Activated naive CD4-positive, alpha-beta T cell treated with anti-CD3 and anti-CD28 coated beads, Interleukin-2, amount 50 U/mL, for 72 hours (primary cell): ENCODE results near the gene BANP. TPM values are rescaled to one million over a fixed set of nuclear protein-coding genes. Genes with fewer than 3 reads are reported as not detected.
A peak's percentile ranks its signal among the peaks of the same experiment; 100 is the strongest.
"Not testable (repeated sequence)": the region's sequence is repeated elsewhere in the genome, so short reads cannot be mapped to it uniquely, and the experiment has no call there.

Experiments used
- ATAC-seq, 2 donors: fragments of 150-1000 bp; cut with Tn5 transposase; 2 replicates each; pipeline ENCODE4 v1.10.0; 2021; ENCODE audit warnings: mild to moderate bottlenecking in 2 of 2, moderate library complexity in 2 of 2
- DNase-seq, 2 donors: peaks; one replicate each; pipeline ENCODE4 v3.0.0; 2021 to 2022; ENCODE audit warnings: low spot score in 2 of 2
- H3K27ac Mint-ChIP-seq, 2 donors: one replicate each; pipeline ENCODE4 v1.8.0; 2022; ENCODE audit warnings: mild to moderate bottlenecking in 2 of 2, mixed read lengths in 2 of 2
- H3K36me3 Mint-ChIP-seq, 2 donors: one replicate each; pipeline ENCODE4 v1.8.0; 2022; ENCODE audit warnings: mixed read lengths in 2 of 2
- H3K9me3 Mint-ChIP-seq, 2 donors: one replicate each; pipeline ENCODE4 v1.8.0; 2022; ENCODE audit warnings: mixed read lengths in 2 of 2
- total RNA-seq, 2 donors: library from RNA; stranded (reverse); gene quantifications; one replicate each; pipeline ENCODE4 v1.2.3, GENCODE V29; 2022

The BANP gene
- total RNA-seq, 2 donors from 2014 or later, result 44.6 to 46.8 TPM

- peak in 1 of 2 donors; percentile 18 for ATAC-seq
- H3K27ac Mint-ChIP-seq, H3K36me3 Mint-ChIP-seq, DNase-seq, H3K9me3 Mint-ChIP-seq: not testable (repeated sequence)
Measured at GRCh38 chr16:88091221-88091971, 140.2 kb downstream of the BANP start.

GRCh38 chr16:88091972-88092302, 140.7 kb downstream of the BANP start:
- not testable (repeated sequence) for H3K27ac Mint-ChIP-seq, H3K36me3 Mint-ChIP-seq, DNase-seq, ATAC-seq, H3K9me3 Mint-ChIP-seq

- not testable (repeated sequence) for H3K9me3 Mint-ChIP-seq, H3K36me3 Mint-ChIP-seq, ATAC-seq, DNase-seq, H3K27ac Mint-ChIP-seq
Measured at GRCh38 chr16:88092791-88093555, 141.7 kb downstream of the BANP start.

GRCh38 chr16:88093556-88094252, 142.5 kb downstream of the BANP start:
- H3K36me3 Mint-ChIP-seq, ATAC-seq: not testable (repeated sequence)

GRCh38 chr16:88094253-88094575, 143.0 kb downstream of the BANP start:
- not testable (repeated sequence) for ATAC-seq, H3K27ac Mint-ChIP-seq

More at GRCh38 chr16:88093556-88094252, 142.5 kb downstream of the BANP start:
- H3K9me3 Mint-ChIP-seq, DNase-seq, H3K27ac Mint-ChIP-seq: not testable (repeated sequence)

GRCh38 chr16:88094900-88095299, 143.7 kb downstream of the BANP start:
- not testable (repeated sequence) for ATAC-seq, H3K9me3 Mint-ChIP-seq, H3K36me3 Mint-ChIP-seq, H3K27ac Mint-ChIP-seq, DNase-seq

More at GRCh38 chr16:88094253-88094575, 143.0 kb downstream of the BANP start:
- not testable (repeated sequence) for H3K36me3 Mint-ChIP-seq, H3K9me3 Mint-ChIP-seq, DNase-seq

GRCh38 chr16:88096659-88097058, 145.4 kb downstream of the BANP start:
- not testable (repeated sequence) for DNase-seq, H3K36me3 Mint-ChIP-seq, ATAC-seq, H3K27ac Mint-ChIP-seq, H3K9me3 Mint-ChIP-seq

GRCh38 chr16:88098731-88099562, 147.7 kb downstream of the BANP start:
- not testable (repeated sequence) for DNase-seq, ATAC-seq, H3K9me3 Mint-ChIP-seq, H3K27ac Mint-ChIP-seq, H3K36me3 Mint-ChIP-seq

GRCh38 chr16:88099563-88099890, 148.3 kb downstream of the BANP start:
- DNase-seq (no peak), ATAC-seq (no peak)
- peaks cover 5 to 10% of the 10 kb centered on the region in 2 donors for H3K36me3 Mint-ChIP-seq
- H3K27ac Mint-ChIP-seq, result no peak overlapping the region
- H3K9me3 Mint-ChIP-seq, result peaks cover 5% of the 10 kb centered on the region in 2 donors

GRCh38 chr16:88099956-88100355, 148.7 kb downstream of the BANP start:
- H3K9me3 Mint-ChIP-seq, H3K36me3 Mint-ChIP-seq, ATAC-seq, DNase-seq, H3K27ac Mint-ChIP-seq: not testable (repeated sequence)

GRCh38 chr16:88100801-88101622, 149.8 kb downstream of the BANP start:
- H3K36me3 Mint-ChIP-seq, H3K27ac Mint-ChIP-seq, DNase-seq, ATAC-seq, H3K9me3 Mint-ChIP-seq: not testable (repeated sequence)

GRCh38 chr16:88101623-88102105, 150.4 kb downstream of the BANP start:
- not testable (repeated sequence) for DNase-seq, H3K36me3 Mint-ChIP-seq, ATAC-seq, H3K9me3 Mint-ChIP-seq, H3K27ac Mint-ChIP-seq

- peaks cover 0 to 10% of the 10 kb centered on the region in 2 donors for H3K36me3 Mint-ChIP-seq
- no peak overlapping the region for H3K27ac Mint-ChIP-seq
- H3K9me3 Mint-ChIP-seq, result no peaks in the 10 kb centered on the region
- DNase-seq (no peak), ATAC-seq (no peak)
Measured at GRCh38 chr16:88102597-88102996, 151.4 kb downstream of the BANP start.

- DNase-seq (no peak), ATAC-seq (no peak)
- H3K36me3 Mint-ChIP-seq, result peaks cover 0 to 10% of the 10 kb centered on the region in 2 donors
- no peaks in the 10 kb centered on the region for H3K9me3 Mint-ChIP-seq
- H3K27ac Mint-ChIP-seq, result no peak overlapping the region
Measured at GRCh38 chr16:88103011-88103410, 151.8 kb downstream of the BANP start.

GRCh38 chr16:88103581-88104188, 152.5 kb downstream of the BANP start:
- ATAC-seq, result no peak
- H3K36me3 Mint-ChIP-seq, result peaks cover 0 to 5% of the 10 kb centered on the region in 2 donors
- no peaks in the 10 kb centered on the region for H3K9me3 Mint-ChIP-seq
- DNase-seq, result no peak
- no peak overlapping the region for H3K27ac Mint-ChIP-seq
